Renal cortex interstitium (tissue), 3 donors: ENCODE measurements around the gene RNASEL. TPM values are rescaled to one million over a fixed set of nuclear protein-coding genes. Genes with fewer than 3 reads are reported as not detected.

Source experiments
- polyA plus RNA-seq, 3 donors: library from polyadenylated mRNA; unstranded; fragments of 120-200 nt; gene quantifications; one replicate each; pipeline ENCODE4 v1.2.1, GENCODE V29; 2013; ENCODE audit not compliant: insufficient read length in 3 of 3

The RNASEL gene
- polyA plus RNA-seq, 3 donors, result 8.0 to 14.2 (median 13.0) TPM

Other genes with a start within 250 kb of the RNASEL start
- 100 to 1,000 TPM; 298 to 309 (median 302) TPM for gene GLUL, start 197.5 kb downstream of the RNASEL start, polyA plus RNA-seq
- gene TEDDM1, start 188.6 kb downstream of the RNASEL start, polyA plus RNA-seq, result under 1 TPM in 2 of 3 donors, not detected in 1; 0.13 to 0.21 TPM
- gene RGSL1, start 139.1 kb downstream of the RNASEL start, polyA plus RNA-seq, result not detected
- 1 to 10 TPM in 2 of 3 donors, under 1 TPM in 1; 0.84 to 1.7 (median 1.4) TPM for gene RGS16, start 15.1 kb upstream of the RNASEL start, polyA plus RNA-seq
- under 1 TPM; 0.03 to 0.08 (median 0.06) TPM for gene RGS8, start 95.3 kb upstream of the RNASEL start, polyA plus RNA-seq
- gene NPL, start 200.5 kb upstream of the RNASEL start, polyA plus RNA-seq, result 1 to 10 TPM; 8.1 to 8.8 (median 8.4) TPM